GM21529 (cell line): ENCODE results near the gene NAAA.
"Not testable (repeated sequence)": the region's sequence is repeated elsewhere in the genome, so short reads cannot be mapped to it uniquely, and the experiment has no call there.

Experiments
- ATAC-seq: cut with Tn5 transposase; IDR thresholded peaks from one replicate; pipeline ENCODE4 v1.9.1; 2021; ENCODE audit not compliant: unreplicated experiment

NAAA gene

DNA sequence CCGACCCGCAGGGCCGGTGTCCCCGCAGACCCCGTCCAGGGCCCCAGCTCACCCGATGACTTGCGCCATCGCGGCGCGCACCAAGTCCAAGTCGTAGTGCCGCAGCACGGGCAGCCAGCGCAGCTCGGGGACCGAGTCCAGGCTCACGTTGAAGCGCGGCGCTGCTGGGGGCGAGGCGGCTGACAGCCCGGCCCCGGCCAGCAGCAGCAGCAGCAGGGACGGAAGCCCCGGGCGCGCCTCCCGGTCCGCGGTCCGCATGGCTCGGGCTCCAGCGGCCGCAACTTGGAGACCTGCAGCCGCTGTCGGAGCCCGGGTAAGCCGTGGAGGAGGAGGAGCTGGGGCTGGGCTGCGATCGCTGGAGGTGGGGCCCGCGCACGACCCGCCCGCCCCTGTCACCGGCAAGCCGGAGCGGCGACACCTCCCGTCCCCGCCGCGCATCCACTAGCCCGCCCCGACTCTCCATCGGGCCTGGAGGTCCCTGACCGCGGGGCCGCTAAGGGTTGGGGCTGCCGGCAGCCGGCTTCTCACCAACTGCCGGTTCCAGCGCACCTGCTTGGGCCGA is at the start of gene NAAA:
Gene NAAA, minus strand, starts transcription at position 322 of the 562 bp plus-strand sequence. Its CDS starts 64 bp downstream, at position 258.
- peak; percentile 84 for ATAC-seq

- ATAC-seq: no peak
Observed at GRCh38 chr4:75989846-75990528, 49.2 kb upstream of the NAAA start.

DNA sequence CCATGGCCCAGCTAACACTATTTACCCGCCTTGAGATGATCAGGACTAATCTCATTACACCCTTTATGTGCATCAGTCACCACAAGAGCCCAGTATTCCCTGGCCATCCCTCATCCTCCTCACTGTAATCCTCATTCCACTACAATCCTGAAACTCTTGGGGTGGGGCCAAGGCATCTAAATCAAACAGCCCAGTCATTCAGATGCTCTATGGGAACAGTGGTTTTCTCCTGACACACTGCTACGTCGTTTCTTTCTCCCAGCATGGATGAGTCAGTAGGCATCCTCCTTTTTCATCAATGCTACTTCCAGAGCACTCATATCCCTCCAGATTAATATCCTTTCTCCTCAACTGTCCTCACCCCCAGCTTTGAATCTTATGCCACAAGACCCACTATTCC is 44.3 kb upstream of the NAAA start:
- no peak for ATAC-seq

GRCh38 chr4:75980576-75980975 is 39.8 kb upstream of the NAAA start:
- ATAC-seq: no peak

DNA sequence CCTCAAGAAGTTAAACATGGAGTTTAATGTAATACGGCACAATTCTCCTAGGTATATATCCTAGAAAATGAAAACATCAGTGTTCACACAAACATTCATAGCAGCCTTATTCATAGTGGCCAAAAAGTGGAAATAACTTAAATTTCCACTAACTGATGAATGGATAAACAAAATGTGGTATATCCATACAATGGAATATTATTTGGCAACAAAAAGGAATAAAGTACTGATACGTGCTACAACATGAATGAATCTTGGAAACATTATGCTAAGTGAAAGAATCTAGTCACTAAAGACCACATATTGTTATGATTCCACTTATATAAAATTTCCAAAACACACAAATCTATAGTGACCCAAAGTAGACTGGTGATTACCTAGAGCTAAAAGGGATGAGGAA is 35.4 kb upstream of the NAAA start:
- ATAC-seq: no peak

- no peak for ATAC-seq
Observed at GRCh38 chr4:75973766-75974165, 33.0 kb upstream of the NAAA start.

- no peak for ATAC-seq
Observed at GRCh38 chr4:75968084-75968483, 27.3 kb upstream of the NAAA start.

- no peak for ATAC-seq
Observed at GRCh38 chr4:75963558-75963957, 22.7 kb upstream of the NAAA start.

DNA sequence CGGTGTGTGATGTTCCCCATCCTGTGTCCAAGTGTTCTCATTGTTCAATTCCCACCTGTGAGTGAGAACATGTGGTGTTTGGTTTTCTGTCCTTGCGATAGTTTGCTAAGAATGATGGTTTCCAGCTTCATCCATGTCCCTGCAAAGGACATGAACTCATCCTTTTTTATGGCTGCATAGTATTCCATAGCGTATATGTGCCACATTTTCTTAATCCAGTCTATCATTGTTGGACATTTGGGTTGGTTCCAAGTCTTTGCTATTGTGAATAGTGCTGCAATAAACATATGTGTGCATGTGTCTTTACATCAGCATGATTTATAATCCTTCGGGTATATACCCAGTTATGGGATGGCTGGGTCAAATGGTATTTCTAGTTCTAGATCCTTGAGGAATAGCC is 21.3 kb upstream of the NAAA start:
- not testable (repeated sequence) for ATAC-seq

DNA sequence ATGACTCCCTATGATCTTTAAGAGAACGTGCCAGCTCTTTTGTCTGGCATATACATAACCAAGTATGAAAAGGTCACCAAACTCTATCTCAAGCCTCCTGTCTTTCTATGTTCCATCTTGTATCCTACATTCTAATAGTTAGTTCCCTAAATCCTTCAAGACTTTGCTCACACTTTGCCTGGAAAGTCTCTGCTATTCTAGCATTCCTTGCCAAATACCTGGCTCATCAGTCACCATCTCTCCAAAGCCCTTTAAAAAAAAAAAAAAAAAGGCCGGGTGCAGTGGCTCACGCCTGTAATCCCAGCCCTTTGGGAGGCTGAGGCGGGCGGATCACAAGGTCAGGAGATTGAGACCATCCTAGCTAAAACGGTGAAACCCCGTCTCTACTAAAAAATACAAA is 17.7 kb upstream of the NAAA start:
- not testable (repeated sequence) for ATAC-seq

DNA sequence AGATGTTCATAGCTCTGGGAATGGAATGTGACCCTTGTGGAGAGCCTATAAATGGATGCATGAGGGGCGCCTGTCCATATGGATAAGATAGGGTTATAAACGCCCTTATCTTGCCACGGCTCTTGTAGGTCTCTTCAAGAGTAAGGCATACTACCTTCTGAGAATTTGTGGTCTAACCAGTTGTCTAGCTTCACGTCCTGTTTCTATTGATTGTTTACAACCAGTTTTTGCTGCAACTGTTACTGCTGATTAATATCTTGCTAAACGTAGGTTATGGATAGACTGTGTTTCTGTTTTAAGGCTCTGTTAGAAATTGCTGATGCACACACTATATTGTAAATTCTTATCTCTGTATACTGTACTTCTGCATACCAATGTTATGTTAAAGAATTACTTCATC is 14.0 kb upstream of the NAAA start:
- not testable (repeated sequence) for ATAC-seq

GRCh38 chr4:75953509-75953908 is 12.7 kb upstream of the NAAA start:
- ATAC-seq: no peak

- ATAC-seq: no peak
Observed at GRCh38 chr4:75950213-75950815, 9.5 kb upstream of the NAAA start.

GRCh38 chr4:75948822-75949444 is 8.1 kb upstream of the NAAA start:
- peak; percentile 87 for ATAC-seq

GRCh38 chr4:75939890-75940691 is 722 bp downstream of the NAAA start:
- peak; percentile 58 for ATAC-seq

GRCh38 chr4:75935628-75936027 is 5.2 kb downstream of the NAAA start:
- ATAC-seq: no peak

DNA sequence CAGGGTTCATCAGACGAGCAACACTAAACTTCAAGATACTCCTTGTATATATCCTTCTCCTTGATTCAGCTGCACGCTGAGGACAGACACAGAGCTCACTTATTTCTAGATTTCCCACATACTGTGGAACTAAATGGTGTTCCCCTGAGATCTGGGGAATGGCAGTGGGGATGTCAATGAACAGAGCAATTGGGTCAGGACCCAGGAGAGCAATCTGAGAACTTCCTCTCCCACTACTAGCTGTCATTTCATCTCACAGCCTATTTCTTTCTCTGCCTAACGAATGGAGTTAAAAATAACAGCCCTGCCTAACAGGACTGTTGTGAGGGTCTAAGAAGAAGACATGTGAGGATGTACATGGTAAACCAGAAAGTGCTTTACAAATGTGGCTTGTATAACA is 10.7 kb downstream of the NAAA start:
- ATAC-seq: no peak

DNA sequence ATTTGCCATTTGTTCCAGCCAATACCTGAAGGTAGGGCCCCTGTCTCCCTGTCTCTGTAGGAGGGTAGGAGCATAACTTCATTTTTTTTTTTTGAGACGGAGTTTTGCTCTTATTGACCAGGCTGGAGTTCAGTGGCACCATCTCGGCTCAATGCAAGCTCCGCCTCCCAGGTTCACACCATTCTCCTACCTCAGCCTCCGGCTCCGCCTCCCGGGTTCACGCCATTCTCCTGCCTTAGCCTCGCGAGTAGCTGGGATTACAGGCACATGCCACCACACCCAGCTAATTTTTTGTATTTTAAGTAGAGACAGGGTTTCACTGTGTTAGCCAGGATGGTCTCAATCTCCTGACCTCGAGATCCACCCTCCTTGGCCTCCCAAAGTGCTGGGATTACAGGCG is 15.9 kb downstream of the NAAA start:
- not testable (repeated sequence) for ATAC-seq

GRCh38 chr4:75924309-75924827 is 16.4 kb downstream of the NAAA start:
- no peak for ATAC-seq

DNA sequence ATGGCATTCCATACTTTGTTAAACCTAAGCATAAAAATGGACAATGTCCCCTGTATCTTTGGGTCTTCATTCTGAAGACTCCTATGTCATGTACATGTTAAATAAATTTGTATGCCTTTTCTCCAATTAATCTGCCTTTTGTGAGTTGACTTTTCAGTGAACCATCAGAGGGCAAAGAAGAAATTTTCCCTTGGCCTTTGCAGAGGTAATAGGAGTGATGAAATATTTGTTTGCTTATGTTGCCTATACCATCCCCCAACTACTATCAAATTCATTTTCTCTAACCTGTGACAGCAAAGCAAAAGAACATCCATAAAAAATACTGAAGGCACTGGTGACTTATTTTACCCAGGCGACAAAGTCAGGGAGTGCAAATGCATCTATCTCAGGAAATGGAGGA is 18.2 kb downstream of the NAAA start:
- no peak for ATAC-seq

DNA sequence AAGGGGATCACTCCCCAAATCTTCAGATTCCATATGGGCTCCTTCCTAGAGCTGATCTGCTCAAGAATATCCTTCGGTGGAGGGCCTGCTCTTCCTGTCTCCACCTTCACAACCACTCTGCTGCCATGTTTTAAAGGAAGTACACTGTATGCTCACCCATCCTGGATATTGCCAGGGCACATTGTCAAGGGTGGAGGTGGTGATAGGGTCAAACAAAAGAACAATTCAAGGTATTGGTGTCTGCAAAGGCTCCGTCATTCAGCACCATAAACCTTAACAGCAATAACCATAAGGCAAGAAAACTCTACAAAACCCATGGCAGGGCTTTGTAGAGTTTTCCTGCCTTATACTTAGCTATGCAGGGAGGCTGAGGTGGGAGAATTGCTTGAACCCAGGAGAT is 18.9 kb downstream of the NAAA start:
- no peak for ATAC-seq
